Activated T-cell treated with anti-CD3 and anti-CD28 coated beads, Interleukin-2, amount 50 U/mL, for 4 hours (primary cell): ENCODE measurements around the gene EHD1. TPM values are rescaled to one million over a fixed set of nuclear protein-coding genes. Genes with fewer than 3 reads are reported as not detected.

Source experiments
- total RNA-seq, 3 donors: library from RNA; stranded (reverse); gene quantifications; one replicate each; pipeline ENCODE4 v1.2.1, GENCODE V29; 2021

Gene EHD1
- total RNA-seq, 3 donors from 2014 or later: 86.3 to 121 (median 108) TPM

Other genes starting within 250 kb of the EHD1 start
- 1 to 10 TPM in 1 of 3 donors, under 1 TPM in 2; 0.16 to 1.0 (median 0.71) TPM for gene NRXN2, start 155.4 kb downstream of the EHD1 start, total RNA-seq
- gene RASGRP2, start 134.5 kb downstream of the EHD1 start, total RNA-seq: 1 to 10 TPM; 2.6 to 3.7 (median 2.9) TPM
- gene PYGM, start 118.6 kb downstream of the EHD1 start, total RNA-seq: 1 to 10 TPM; 1.7 to 2.7 (median 2.1) TPM
- 100 to 1,000 TPM; 549 to 586 (median 553) TPM for gene SF1, start 100.1 kb downstream of the EHD1 start, total RNA-seq
- 10 to 100 TPM; 42.2 to 51.5 (median 43.7) TPM for gene MAP4K2, start 75.4 kb downstream of the EHD1 start, total RNA-seq
- gene MEN1, start 68.1 kb downstream of the EHD1 start, total RNA-seq: 10 to 100 TPM; 50.7 to 61.2 (median 53.6) TPM
- gene CDC42BPG, start 34.0 kb downstream of the EHD1 start, total RNA-seq: under 1 TPM; 0.13 to 0.33 (median 0.18) TPM
- 10 to 100 TPM; 20.6 to 24.1 (median 21.7) TPM for gene ATG2A, start 38.6 kb upstream of the EHD1 start, total RNA-seq
- gene PPP2R5B, start 46.1 kb upstream of the EHD1 start, total RNA-seq: 1 to 10 TPM; 6.9 to 8.2 (median 7.9) TPM
- not detected for gene GPHA2, start 57.3 kb upstream of the EHD1 start, total RNA-seq
- gene MAJIN, start 93.5 kb upstream of the EHD1 start, total RNA-seq: not detected
- under 1 TPM in 1 of 3 donors, not detected in 2; 0.33 TPM for gene BATF2, start 118.3 kb upstream of the EHD1 start, total RNA-seq
- gene ARL2, start 135.5 kb upstream of the EHD1 start, total RNA-seq: 100 to 1,000 TPM in 2 of 3 donors, 10 to 100 TPM in 1; 84.9 to 104 (median 104) TPM
- gene SNX15, start 148.8 kb upstream of the EHD1 start, total RNA-seq: 10 to 100 TPM; 11.5 to 13.5 (median 12.5) TPM
- 10 to 100 TPM; 12.5 to 19.1 (median 15.2) TPM for gene SAC3D1, start 162.6 kb upstream of the EHD1 start, total RNA-seq
- gene NAALADL1, start 179.9 kb upstream of the EHD1 start, total RNA-seq: 1 to 10 TPM; 5.4 to 8.2 (median 7.7) TPM
- gene CDCA5, start 205.4 kb upstream of the EHD1 start, total RNA-seq: 10 to 100 TPM; 26.4 to 37.1 (median 35.1) TPM
- gene ZFPL1, start 205.6 kb upstream of the EHD1 start, total RNA-seq: 10 to 100 TPM; 36.5 to 37.1 (median 36.6) TPM
- gene VPS51, start 217.6 kb upstream of the EHD1 start, total RNA-seq: 100 to 1,000 TPM; 161 to 165 (median 161) TPM
- 10 to 100 TPM; 18.4 to 19.4 (median 18.7) TPM for gene TM7SF2, start 233.3 kb upstream of the EHD1 start, total RNA-seq
- gene ZNHIT2, start 239.1 kb upstream of the EHD1 start, total RNA-seq: 10 to 100 TPM; 25.9 to 28.1 (median 26.2) TPM
- 1,000 to 10,000 TPM; 1,673 to 1,831 (median 1,724) TPM for gene FAU, start 243.5 kb upstream of the EHD1 start, total RNA-seq
- gene MRPL49, start 243.7 kb upstream of the EHD1 start, total RNA-seq: 100 to 1,000 TPM; 102 to 110 (median 104) TPM